SIG-M5 treated with dmso at 0.1 percent for 504 hours (cell line): ENCODE data around the gene FAM9A.
A peak's percentile ranks its signal among the peaks of the same experiment; 100 is the strongest.
"Not testable (repeated sequence)": the region's sequence is repeated elsewhere in the genome, so short reads cannot be mapped to it uniquely, and the experiment has no call there.

Experiments used
- DNase-seq: peaks from one replicate; lab custom pipeline; 2025; ENCODE audit not compliant: unreplicated experiment; lab: John Stamatoyannopoulos, UW

Gene FAM9A

GRCh38 chrX:8805046-8805445 lies 3.9 kb upstream of the FAM9A start:
- DNase-seq: no peak

DNA sequence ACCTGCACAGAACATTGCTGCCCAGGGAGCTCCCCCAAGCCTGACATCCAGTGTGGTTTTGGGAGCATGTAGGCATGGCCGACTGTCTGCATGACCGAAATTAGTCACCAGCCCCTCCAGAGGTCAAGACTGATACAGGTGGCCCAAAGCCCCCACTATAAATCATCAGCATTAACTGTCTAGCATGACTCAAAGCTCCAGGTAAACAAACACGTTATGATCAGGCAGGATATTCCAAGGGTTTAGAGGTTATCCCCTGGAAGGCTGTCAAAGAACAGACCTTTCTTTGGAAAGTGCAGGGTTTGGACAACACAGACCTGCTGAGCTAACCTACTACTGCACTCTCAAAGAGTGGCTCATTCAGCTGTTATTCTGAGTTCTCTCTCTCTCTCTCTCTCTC lies 2.1 kb upstream of the FAM9A start:
- DNase-seq: no peak

GRCh38 chrX:8800351-8800750 lies 832 bp downstream of the FAM9A start:
- not testable (repeated sequence) for DNase-seq

GRCh38 chrX:8799281-8799680 lies 1.9 kb downstream of the FAM9A start:
- DNase-seq: not testable (repeated sequence)

- DNase-seq: not testable (repeated sequence)
Measured at GRCh38 chrX:8798702-8799101, 2.5 kb downstream of the FAM9A start.

GRCh38 chrX:8787119-8787518 lies 14.1 kb downstream of the FAM9A start:
- DNase-seq: not testable (repeated sequence)

GRCh38 chrX:8784162-8784561 lies 17.0 kb downstream of the FAM9A start:
- no peak for DNase-seq

DNA sequence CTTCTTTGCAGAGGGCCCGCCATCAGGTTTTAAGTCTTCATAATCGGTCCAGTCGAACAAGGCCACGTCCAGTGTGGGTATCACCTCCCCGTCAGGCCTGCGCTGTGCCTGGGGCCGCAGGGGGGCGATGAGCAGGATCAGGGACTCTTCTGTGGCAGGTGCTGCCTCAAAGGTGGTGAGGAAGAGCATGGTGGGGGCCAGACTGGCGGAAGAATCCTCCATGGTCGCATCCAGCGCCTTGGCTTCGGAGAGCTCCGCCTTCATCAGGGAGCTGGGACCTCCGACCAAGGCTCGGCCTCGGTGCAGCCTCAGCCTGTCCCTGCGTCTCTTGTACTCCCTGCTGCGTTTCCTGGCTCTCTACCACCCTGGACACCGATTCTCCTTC lies 17.5 kb downstream of the FAM9A start:
- DNase-seq: no peak

DNA sequence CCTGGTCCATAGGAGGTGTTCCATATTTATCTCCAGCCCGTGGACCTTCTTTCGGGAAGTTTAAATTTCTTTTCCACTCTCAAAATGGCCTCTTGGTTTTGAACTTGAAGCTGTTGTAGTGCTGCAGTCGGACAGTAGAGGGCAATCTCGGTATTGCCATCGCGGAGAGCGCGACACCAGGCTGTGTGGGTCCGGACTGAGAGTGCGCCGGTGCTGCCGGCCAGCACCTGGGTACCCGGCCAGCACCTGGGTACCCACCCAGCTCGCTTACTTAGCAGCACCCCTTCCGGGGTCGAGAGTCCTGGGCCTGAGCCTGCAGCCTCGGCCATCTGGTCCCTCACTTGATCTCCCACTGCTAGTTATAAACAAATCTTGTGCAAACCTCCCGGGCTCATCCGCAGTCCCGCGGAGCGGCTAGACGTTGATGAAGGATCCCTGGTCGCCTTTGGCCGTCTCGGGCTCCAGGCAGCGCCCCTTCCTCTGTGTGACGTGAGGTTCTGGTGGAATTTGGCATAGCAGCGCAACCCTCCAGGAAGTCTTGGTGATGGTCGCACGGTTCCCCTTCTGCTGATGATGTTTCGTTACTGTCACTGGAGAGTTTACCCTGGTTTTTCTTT lies 18.0 kb downstream of the FAM9A start:
- DNase-seq: no peak

DNA sequence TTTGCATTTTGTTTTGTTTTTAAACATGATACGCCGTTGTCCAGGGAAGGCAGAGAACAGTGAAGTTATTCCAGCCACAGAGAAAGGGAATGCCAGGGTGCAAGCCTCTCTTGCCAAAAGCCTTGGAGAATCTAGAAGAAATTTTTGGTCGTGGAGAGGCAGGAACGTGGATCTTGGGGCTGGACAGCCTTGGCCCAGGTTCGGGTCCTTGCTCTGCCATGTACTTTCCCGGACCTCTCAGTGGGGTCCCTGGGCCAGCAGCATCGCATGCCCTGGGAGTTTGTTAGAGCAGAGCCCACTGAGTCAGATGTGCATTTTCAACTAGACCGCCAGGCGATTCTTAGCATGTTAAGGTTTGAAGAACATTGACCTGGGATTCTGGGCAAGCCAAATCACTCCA lies 18.6 kb downstream of the FAM9A start:
- DNase-seq: no peak

DNA sequence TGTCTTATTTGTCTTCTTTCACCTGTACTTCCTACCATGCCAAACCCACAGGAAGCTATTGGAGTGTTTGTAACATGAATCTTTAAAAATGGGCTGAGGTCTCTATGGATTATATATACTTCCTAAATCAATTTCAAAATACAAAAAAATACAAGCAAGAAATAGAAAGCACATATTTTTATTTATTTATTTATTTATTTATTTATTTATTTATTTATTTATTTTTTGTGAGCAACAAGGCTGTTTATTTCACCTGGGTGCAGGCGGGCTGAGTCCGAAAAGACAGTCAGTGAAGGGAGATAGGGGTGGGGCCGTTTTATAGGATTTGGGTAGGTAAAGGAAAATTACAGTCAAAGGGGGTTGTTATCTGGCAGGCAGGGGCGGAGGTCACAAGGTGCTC lies 19.3 kb downstream of the FAM9A start:
- DNase-seq: not testable (repeated sequence)

DNA sequence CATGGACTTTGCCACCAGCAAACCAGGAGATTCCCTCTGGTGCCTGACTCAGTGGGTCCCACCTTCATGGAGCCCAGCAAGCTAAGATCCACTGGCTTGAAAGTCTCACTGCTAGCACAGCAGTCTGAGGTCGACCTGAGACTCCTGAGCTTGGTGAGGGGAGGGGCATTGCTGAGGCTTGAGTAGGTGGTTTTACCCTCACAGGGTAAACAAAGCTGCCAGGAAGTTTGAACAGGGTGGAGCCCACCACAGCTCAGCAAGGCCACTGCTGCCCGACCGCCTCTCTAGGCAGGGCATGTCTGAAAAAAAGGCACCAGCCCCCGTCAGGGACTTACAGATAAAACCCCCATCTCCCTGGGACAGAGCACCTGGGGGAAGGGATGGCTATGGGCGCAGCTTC lies 28.1 kb downstream of the FAM9A start:
- DNase-seq: no peak

DNA sequence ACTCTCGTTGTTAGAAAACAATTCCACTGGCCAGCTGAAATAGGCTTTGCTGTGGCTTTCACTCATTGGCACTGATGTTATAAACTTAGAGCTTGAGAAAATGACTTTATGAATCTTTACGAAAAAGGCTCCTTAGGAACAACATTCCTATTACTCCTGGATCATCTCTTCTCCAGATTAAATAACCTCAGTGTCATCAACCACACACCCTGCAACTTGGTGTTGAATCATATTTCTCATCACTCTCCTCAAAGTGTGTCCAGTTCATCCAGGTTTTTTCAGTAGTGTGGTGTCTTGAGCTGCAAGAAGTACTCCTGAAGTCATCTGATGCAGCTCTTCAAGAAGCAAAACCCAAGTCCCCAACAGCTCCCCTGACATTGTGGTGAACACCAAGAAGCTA lies 41.2 kb downstream of the FAM9A start:
- DNase-seq: no peak

GRCh38 chrX:8758706-8759105 lies 42.5 kb downstream of the FAM9A start:
- not testable (repeated sequence) for DNase-seq

GRCh38 chrX:8757609-8758389 lies 43.4 kb downstream of the FAM9A start:
- not testable (repeated sequence) for DNase-seq

GRCh38 chrX:8755813-8756212 lies 45.4 kb downstream of the FAM9A start:
- no peak for DNase-seq

GRCh38 chrX:8755116-8755515 lies 46.1 kb downstream of the FAM9A start:
- no peak for DNase-seq

DNA sequence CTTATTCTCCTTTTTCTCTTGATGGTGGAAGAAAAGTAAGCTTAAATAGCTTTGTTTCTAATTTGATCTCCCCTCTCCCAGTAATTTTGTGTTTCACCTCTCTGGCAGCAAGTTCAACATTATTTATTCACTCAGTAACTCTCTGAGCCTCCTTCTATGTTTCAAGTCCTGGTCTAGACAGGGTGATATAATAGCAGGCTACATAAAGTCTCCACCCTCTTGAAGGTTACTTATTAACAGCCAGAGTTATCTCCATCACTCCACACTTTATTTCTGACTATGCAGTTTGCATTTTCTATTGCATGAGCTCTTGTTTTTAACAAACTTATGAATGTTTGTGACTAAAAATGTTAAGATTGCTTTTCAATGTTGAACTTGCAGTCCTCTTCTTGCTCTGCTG lies 51.5 kb downstream of the FAM9A start:
- DNase-seq: no peak

GRCh38 chrX:8748855-8749254 lies 52.3 kb downstream of the FAM9A start:
- DNase-seq: peak; percentile 59

DNA sequence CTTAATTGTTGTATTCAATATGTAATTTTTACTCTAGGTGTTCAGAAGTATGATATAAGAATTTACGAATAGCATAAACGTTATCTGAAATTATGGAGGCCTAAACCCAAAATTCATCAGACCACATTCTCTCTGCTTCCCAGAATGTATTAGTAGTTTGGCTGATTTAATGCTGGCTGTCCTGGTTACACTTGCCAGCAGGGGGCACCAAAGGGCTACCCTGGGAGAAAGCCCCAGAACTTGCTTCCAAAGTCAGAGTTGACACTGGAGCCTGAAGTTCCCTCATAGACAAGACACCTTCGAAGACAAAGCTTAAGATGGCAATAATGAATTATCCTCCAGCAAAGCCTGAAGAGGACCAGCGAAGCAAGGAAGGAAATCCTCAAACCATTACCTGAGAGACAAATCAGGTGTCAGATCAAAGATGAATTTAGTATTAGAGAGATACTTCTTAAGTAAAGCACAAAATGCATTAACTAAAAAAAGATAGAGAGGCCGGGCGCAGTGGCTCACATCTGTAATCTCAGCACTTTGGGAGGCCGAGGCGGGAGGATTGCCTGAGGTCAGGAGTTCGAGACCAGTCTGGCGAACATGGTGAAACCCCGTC lies 58.0 kb downstream of the FAM9A start:
- peak; percentile 12 for DNase-seq

- DNase-seq: no peak
Measured at GRCh38 chrX:8741981-8742380, 59.2 kb downstream of the FAM9A start.
